HFF-Myc (cell line): Measurements from ENCODE around the gene CA12.

Source experiments
- DNase-seq: peaks from one replicate; pipeline ENCODE4 v3.0.0-alpha.2; 2011; ENCODE audit warnings: low read depth; ENCODE audit errors: extremely low read depth
- H3K4me3 ChIP-seq: replicated peaks from 2 replicates; pipeline ENCODE4 v1.5.1; 2011; ENCODE audit warnings: low read depth, mild to moderate bottlenecking, control low read depth, low read length
- CTCF ChIP-seq: IDR thresholded peaks from 2 replicates; pipeline ENCODE4 v1.5.1; 2012; ENCODE audit warnings: mild to moderate bottlenecking, low read depth, low read length, control low read depth; ENCODE audit errors: missing control alignments

CA12 gene

GRCh38 chr15:63339836-63340235 lies 41.8 kb downstream of the CA12 start:
- H3K4me3 ChIP-seq: no peak overlapping the region
- DNase-seq: no peak
- TF ChIP-seq CTCF: no peak

- no peak for TF ChIP-seq CTCF
- no peak overlapping the region for H3K4me3 ChIP-seq
- no peak for DNase-seq
Observed at GRCh38 chr15:63339006-63339766, 42.5 kb downstream of the CA12 start.

DNA sequence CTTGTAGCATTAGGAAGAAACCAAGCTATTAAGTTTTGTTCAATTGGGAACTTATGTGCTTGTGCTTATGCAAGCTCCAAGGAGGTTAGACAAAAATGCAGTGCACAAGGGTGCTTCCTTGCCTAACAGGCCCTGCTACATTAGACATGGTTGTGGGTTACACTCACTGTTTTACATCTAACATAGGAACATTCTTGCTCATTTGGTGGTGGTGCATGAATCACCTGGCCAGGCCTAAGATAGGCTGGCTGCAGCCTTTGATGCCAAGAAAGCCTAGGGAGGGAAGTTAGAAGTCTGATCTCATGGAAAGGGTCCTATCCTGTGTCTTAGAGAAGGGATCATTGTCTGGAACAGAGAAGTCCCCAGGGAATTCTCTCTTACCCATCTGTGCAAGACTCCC lies 43.5 kb downstream of the CA12 start:
- DNase-seq: no peak
- no peak overlapping the region for H3K4me3 ChIP-seq
- no peak for TF ChIP-seq CTCF

DNA sequence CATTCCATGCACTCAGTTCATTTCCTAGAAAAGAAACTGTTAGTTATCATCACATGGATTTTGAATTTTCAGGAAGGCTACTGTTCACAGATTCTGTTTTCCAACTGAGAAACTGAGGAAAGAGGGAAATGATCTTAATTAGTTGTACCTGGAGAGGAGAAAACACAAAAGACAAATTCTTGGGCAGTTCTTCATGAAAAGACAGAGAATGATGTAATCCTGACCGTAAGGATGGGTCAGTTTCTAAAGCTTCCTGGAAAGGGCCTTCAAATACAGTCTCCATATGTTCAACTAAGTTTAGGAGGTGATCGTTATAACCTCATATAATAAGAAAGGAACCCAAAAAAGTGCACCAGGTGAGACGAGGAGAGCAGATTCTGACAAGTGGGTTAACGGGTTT lies 44.6 kb downstream of the CA12 start:
- no peak for TF ChIP-seq CTCF
- no peak for DNase-seq
- no peak overlapping the region for H3K4me3 ChIP-seq

- TF ChIP-seq CTCF: no peak
- no peak overlapping the region for H3K4me3 ChIP-seq
- no peak for DNase-seq
Observed at GRCh38 chr15:63335543-63336240, 46.0 kb downstream of the CA12 start.

- no peak for DNase-seq
- TF ChIP-seq CTCF: no peak
Observed at GRCh38 chr15:63334821-63335220, 46.8 kb downstream of the CA12 start.

More at GRCh38 chr15:63334821-63335220, 46.8 kb downstream of the CA12 start:
- H3K4me3 ChIP-seq: no peak overlapping the region
